ENCODE results near the gene VIL1. TPM values are rescaled to one million over a fixed set of nuclear protein-coding genes. Genes with fewer than 3 reads are reported as not detected.

Gene VIL1
- polyA plus RNA-seq, 3 donors, result not detected

DNA sequence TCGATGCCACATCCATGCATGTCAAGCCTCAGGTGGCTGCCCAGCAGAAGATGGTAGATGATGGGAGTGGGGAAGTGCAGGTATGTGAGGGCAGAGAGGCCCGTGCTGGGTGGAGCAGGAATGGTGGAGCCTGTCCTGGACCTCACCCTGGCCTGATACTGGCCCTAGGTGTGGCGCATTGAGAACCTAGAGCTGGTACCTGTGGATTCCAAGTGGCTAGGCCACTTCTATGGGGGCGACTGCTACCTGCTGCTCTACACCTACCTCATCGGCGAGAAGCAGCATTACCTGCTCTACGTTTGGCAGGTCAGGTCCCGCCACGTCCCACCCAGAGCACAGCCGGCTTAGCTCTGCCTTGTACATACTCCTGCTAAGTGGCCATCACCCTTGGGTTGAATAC, 13.0 kb downstream of the VIL1 start:
- DNase-seq, result no peak
- H3K27ac ChIP-seq (ENCODE audit: low read depth in 1 of 2, low read length in 2 of 2), result no peak overlapping the region
- no peaks in the 10 kb centered on the region for H4K20me1 ChIP-seq (ENCODE audit: insufficient read depth, low read length)
- 95% methylated on average over 8 of the region's 10 CpGs for WGBS (ENCODE audit: insufficient coverage)
- no peak overlapping the region for H3K4me3 Mint-ChIP-seq
- H3K79me2 ChIP-seq (ENCODE audit: insufficient read depth, low read length), result no peaks in the 10 kb centered on the region
- no peak overlapping the region for H3K27ac Mint-ChIP-seq
- no peak overlapping the region for H3K9ac ChIP-seq (ENCODE audit: insufficient read depth, low read length, poor library complexity, severe bottlenecking)
- no peaks in the 10 kb centered on the region for H3K4me1 Mint-ChIP-seq
- no peak overlapping the region for H3K4me2 ChIP-seq (replicated peaks; ENCODE audit: extremely low read depth, low read length, poor library complexity, severe bottlenecking)
- H3K36me3 Mint-ChIP-seq, result no peaks in the 10 kb centered on the region
- no peaks in the 10 kb centered on the region for H3K9me3 Mint-ChIP-seq
- intact Hi-C loops (cut with micrococcal nuclease), result no loop called here
- H3K27me3 Mint-ChIP-seq (ENCODE audit: low read depth in 3 of 3), result peaks cover 1 to 7% (median 4%) of the 10 kb centered on the region in 3 donors
- H3K27me3 ChIP-seq (ENCODE audit: control insufficient read depth in 2 of 2, insufficient read depth in 2 of 2, low read length in 2 of 2), result no peaks in the 10 kb centered on the region
- no peaks in the 10 kb centered on the region for H3K36me3 ChIP-seq (replicated peaks in 1 of 2; ENCODE audit: control insufficient read depth in 1 of 2, insufficient read depth in 2 of 2, low read length in 2 of 2)
- TF ChIP-seq CTCF (IDR thresholded peaks at IDR 0.05), result no peak
- H3K4me1 ChIP-seq (ENCODE audit: control insufficient read depth in 1 of 2, insufficient read depth in 2 of 2, low read length in 2 of 2), result no peaks in the 10 kb centered on the region
- H2AFZ ChIP-seq (ENCODE audit: insufficient read depth, low read depth, low read length, poor library complexity, severe bottlenecking), result no peak overlapping the region
- H3K9me3 ChIP-seq (replicated peaks in 1 of 2; ENCODE audit: control insufficient read depth in 1 of 2, insufficient read depth in 1 of 2, low read length in 2 of 2), result no peaks in the 10 kb centered on the region
- H3K4me3 ChIP-seq (replicated peaks in 1 of 3; ENCODE audit: low read depth in 2 of 3, low read length in 3 of 3), result no peak overlapping the region

- Histone ChIP-seq H3K27ac (ENCODE audit: low read depth in 1 of 2, low read length in 2 of 2) (no peak overlapping the region), H3K9me3 (replicated peaks in 1 of 2; ENCODE audit: control insufficient read depth in 1 of 2, insufficient read depth in 1 of 2, low read length in 2 of 2) (no peaks in the 10 kb centered on the region), H3K79me2 (ENCODE audit: insufficient read depth, low read length) (no peaks in the 10 kb centered on the region), H2AFZ (ENCODE audit: insufficient read depth, low read depth, low read length, poor library complexity, severe bottlenecking) (no peak overlapping the region), H3K27me3 (ENCODE audit: control insufficient read depth in 2 of 2, insufficient read depth in 2 of 2, low read length in 2 of 2) (no peaks in the 10 kb centered on the region), H3K36me3 (replicated peaks in 1 of 2; ENCODE audit: control insufficient read depth in 1 of 2, insufficient read depth in 2 of 2, low read length in 2 of 2) (no peaks in the 10 kb centered on the region), H3K4me2 (replicated peaks; ENCODE audit: extremely low read depth, low read length, poor library complexity, severe bottlenecking) (no peak overlapping the region), H3K9ac (ENCODE audit: insufficient read depth, low read length, poor library complexity, severe bottlenecking) (no peak overlapping the region), H3K4me1 (ENCODE audit: control insufficient read depth in 1 of 2, insufficient read depth in 2 of 2, low read length in 2 of 2) (no peaks in the 10 kb centered on the region), H4K20me1 (ENCODE audit: insufficient read depth, low read length) (no peaks in the 10 kb centered on the region), H3K4me3 (replicated peaks in 1 of 3; ENCODE audit: low read depth in 2 of 3, low read length in 3 of 3) (no peak overlapping the region)
- Mint-ChIP-seq H3K9me3 (no peaks in the 10 kb centered on the region), H3K27ac (no peak overlapping the region), H3K4me3 (no peak overlapping the region), H3K36me3 (no peaks in the 10 kb centered on the region), H3K4me1 (peaks cover 2% of the 10 kb centered on the region), H3K27me3 (ENCODE audit: low read depth in 3 of 3) (peaks cover 1 to 7% (median 4%) of the 10 kb centered on the region in 3 donors)
- intact Hi-C loops (cut with micrococcal nuclease), result no loop called here
- no peak for DNase-seq
- no peak for TF ChIP-seq CTCF (IDR thresholded peaks at IDR 0.05)
- 96% methylated on average over 3 of the region's 8 CpGs for WGBS (ENCODE audit: insufficient coverage)
These were observed 13.9 kb downstream of the VIL1 start for GRCh38 chr2:218432676-218433365.
